Erythroblast (primary cell): ENCODE results near the gene GFRA1.

Experiments
- GATA1 ChIP-seq: IDR thresholded peaks from 2 replicates; pipeline ENCODE4 v1.6.1; 2011; ENCODE audit warnings: low read depth, mild to moderate bottlenecking, control low read depth, low read length, moderate library complexity
- POLR2A ChIP-seq: IDR thresholded peaks from 2 replicates; pipeline ENCODE4 v1.6.1; 2011; ENCODE audit warnings: mild to moderate bottlenecking, low read length

DNA sequence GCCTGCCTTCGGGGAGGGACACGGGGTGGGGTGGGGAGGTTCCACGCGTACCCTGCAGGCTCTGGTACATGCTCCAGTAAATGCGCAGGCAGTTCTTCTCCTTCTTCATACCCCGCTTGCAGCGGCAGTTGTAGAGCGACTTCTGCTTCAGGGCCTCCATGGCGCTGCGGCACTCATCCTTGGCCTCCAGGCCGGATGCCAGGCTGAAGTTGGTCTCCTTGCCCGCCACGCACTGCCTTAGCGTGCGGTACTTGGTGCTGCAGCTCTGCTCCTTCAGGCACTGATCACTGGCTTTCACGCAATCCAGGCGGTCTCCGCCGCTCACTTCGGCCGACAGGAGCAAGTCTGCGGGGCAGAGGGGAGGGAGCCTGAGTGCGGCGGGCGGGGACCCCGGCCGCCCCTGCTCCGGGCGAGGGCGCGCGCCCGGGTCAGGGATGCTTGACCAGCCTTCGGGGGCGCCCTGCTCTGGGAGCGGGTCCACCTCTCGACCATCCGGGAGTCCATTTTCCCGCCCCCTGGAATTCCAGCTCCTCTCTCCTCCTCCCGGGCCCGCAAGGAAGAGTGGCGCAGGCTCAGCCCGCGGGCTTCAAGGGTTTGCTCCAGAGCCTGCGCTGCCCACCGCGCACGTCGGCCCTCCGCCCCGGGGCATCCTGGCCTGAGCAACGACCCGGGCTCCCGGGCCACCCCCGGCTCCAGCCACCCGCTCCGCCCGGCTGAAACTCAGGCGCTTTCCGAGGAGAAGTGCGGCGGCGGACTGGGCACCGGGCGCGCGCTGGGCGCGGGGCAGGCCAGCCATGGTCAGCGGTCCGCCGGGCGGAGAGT, 2.0 kb downstream of the GFRA1 start:
- no peak for TF ChIP-seq POLR2A
- TF ChIP-seq GATA1: no peak
